SU-DHL-6 (cell line): ENCODE measurements around the gene RAB17.

Experiments
- H2AFZ ChIP-seq: fragments of 200-600 bp; sonication (generic); 2 replicates; pipeline ENCODE4 v1.6.1; 2014; ENCODE audit warnings: low read depth, mild to moderate bottlenecking, moderate library complexity, mixed read lengths, antibody characterized with exemption, low read length; ENCODE audit not compliant: severe bottlenecking
- H3F3A ChIP-seq: fragments of 200-600 bp; shearing (Covaris generic); 2 replicates; pipeline ENCODE4 v1.6.0; 2016; ENCODE audit warnings: antibody characterized with exemption, mild to moderate bottlenecking; ENCODE audit not compliant: insufficient read depth
- H3K27ac ChIP-seq: fragments of 200-600 bp; sonication (generic); 2 replicates; pipeline ENCODE4 v1.5.1; 2016; ENCODE audit warnings: low read depth, mild to moderate bottlenecking, low read length, moderate library complexity, mixed read lengths
- H3K27me3 ChIP-seq: fragments of 200-600 bp; sonication (generic), shearing (Covaris generic); 2 replicates; pipeline ENCODE4 v1.6.0; 2014; ENCODE audit warnings: mild to moderate bottlenecking, low read length
- H3K36me3 ChIP-seq: fragments of 200-600 bp; sonication (generic); 2 replicates; pipeline ENCODE4 v1.6.1; 2014; ENCODE audit warnings: mild to moderate bottlenecking, low read length, mixed read lengths
- H3K4me2 ChIP-seq: fragments of 300-600, 200-600 bp; shearing (Covaris generic), sonication (generic); 2 replicates; pipeline ENCODE4 v1.6.0; 2014; ENCODE audit warnings: low read length, low read depth, mild to moderate bottlenecking; ENCODE audit not compliant: poor library complexity, severe bottlenecking
- H3K4me3 ChIP-seq: fragments of 200-600 bp; sonication (generic); 2 replicates; pipeline ENCODE4 v1.5.1; 2014; ENCODE audit warnings: antibody characterized with exemption, low read length, mild to moderate bottlenecking, mixed read lengths; ENCODE audit not compliant: insufficient read depth, poor library complexity, severe bottlenecking
- H3K79me2 ChIP-seq: fragments of 200-600 bp; sonication (generic); 2 replicates; pipeline ENCODE4 v1.6.1; 2014; ENCODE audit warnings: mild to moderate bottlenecking, low read length, moderate library complexity; ENCODE audit not compliant: insufficient read depth
- H3K9ac ChIP-seq: fragments of 200-600 bp; sonication (generic); 2 replicates; pipeline ENCODE4 v1.7.0; 2014; ENCODE audit warnings: mild to moderate bottlenecking, low read length
- H3K9me2 ChIP-seq: fragments of 200-600 bp; sonication (generic); replicated peaks from 2 replicates; pipeline ENCODE4 v1.6.1; 2014; ENCODE audit warnings: low read length; ENCODE audit not compliant: insufficient read depth
- H3K9me3 ChIP-seq: fragments of 200-600 bp; sonication (generic); 2 replicates; pipeline ENCODE4 v1.6.1; 2014; ENCODE audit warnings: low read length, mixed read lengths; ENCODE audit not compliant: insufficient read depth
- H4K20me1 ChIP-seq: fragments of 200-600 bp; sonication (generic); 2 replicates; pipeline ENCODE4 v1.6.1; 2014; ENCODE audit warnings: low read depth, mild to moderate bottlenecking, antibody characterized with exemption, low read length, moderate library complexity, mixed read lengths
- CTCF ChIP-seq: fragments of 200-600 bp; sonication (generic); IDR thresholded peaks from one replicate; pipeline ENCODE4 v1.5.1; 2017; ENCODE audit warnings: antibody characterized with exemption, mild to moderate bottlenecking, low read length, moderate library complexity; ENCODE audit not compliant: insufficient read depth, poor library complexity, severe bottlenecking
- EZH2phosphoT487 ChIP-seq: fragments of 200-600 bp; sonication (generic), shearing (Covaris generic); conservative IDR thresholded peaks from 2 replicates; pipeline ENCODE4 v1.6.1; 2018; ENCODE audit warnings: mild to moderate bottlenecking, antibody characterized with exemption, low read length, moderate library complexity, mixed read lengths

The RAB17 gene

DNA sequence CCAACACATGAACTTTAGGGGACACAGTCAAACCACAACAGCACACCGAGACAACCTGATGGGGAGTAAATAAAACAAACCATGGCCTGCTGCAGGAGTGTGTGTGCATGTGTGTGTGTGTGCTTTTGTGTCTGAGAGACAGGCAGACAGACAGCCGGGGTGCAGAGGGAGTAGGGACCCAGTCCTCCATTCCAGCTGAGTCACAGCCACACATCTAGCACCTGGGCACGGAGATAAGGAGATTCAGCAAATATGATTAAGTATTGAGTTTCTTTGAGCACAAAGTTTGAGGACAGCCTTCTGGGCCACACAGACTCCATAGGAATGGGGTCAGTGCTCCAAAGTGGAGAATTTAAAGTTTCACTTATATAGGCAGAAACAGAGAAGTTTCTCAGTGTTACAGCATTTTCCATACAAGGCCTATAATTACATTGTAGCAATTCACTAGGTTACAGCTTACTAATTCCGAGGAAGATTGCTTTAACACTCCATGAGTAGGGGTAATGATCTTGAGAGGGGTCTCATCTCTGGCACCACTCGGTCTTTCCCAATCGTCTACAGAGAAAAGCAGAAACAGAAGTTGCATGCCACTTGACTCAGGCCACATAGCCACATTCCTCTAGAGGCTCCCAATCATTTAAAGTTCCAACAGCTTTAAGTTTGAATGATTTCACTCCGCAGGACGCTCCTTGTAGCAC, 55.0 kb downstream of the RAB17 start:
- H3K79me2 ChIP-seq = no peaks in the 10 kb centered on the region
- no peak overlapping the region for H3K4me3 ChIP-seq
- no peak overlapping the region for H2AFZ ChIP-seq
- no peaks in the 10 kb centered on the region for H3K9me3 ChIP-seq
- no peak overlapping the region for H3K27ac ChIP-seq
- H3K27me3 ChIP-seq = no peaks in the 10 kb centered on the region
- no peak for TF ChIP-seq EZH2phosphoT487
- TF ChIP-seq CTCF = no peak
- no peaks in the 10 kb centered on the region for H3F3A ChIP-seq
- no peaks in the 10 kb centered on the region for H4K20me1 ChIP-seq
- no peaks in the 10 kb centered on the region for H3K36me3 ChIP-seq
- H3K4me2 ChIP-seq = no peak overlapping the region
- H3K9ac ChIP-seq = no peak overlapping the region
- no peaks in the 10 kb centered on the region for H3K9me2 ChIP-seq

DNA sequence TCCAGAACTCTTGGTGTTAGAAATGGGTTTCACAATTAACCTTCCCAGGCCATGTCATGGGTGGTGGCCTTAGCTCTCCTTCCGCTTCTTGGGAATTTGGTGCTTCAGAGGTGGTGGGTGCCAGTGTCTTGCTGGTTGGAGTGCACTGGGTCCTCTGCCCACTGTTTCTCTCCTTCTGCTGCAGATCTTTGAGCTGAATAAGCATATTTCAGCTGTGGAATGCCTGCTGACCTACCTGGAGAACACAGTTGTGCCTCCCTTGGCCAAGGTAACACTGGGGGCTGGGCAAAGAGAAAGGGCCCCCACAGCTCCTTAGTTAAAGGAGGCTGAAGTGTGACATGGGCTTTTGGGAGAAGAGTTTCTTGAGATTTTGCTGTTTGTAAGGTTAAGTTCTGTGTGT, 56.2 kb downstream of the RAB17 start:
- H3K9ac ChIP-seq = no peak overlapping the region
- no peaks in the 10 kb centered on the region for H3K27me3 ChIP-seq
- H3K4me2 ChIP-seq = no peak overlapping the region
- no peaks in the 10 kb centered on the region for H3F3A ChIP-seq
- H3K9me2 ChIP-seq = no peaks in the 10 kb centered on the region
- no peaks in the 10 kb centered on the region for H3K9me3 ChIP-seq
- no peak overlapping the region for H3K27ac ChIP-seq
- H4K20me1 ChIP-seq = no peaks in the 10 kb centered on the region
- no peaks in the 10 kb centered on the region for H3K36me3 ChIP-seq
- H2AFZ ChIP-seq = no peak overlapping the region
- no peak for TF ChIP-seq CTCF
- no peak for TF ChIP-seq EZH2phosphoT487
- no peak overlapping the region for H3K4me3 ChIP-seq
- H3K79me2 ChIP-seq = no peaks in the 10 kb centered on the region

GRCh38 chr2:237533668-237534161, 56.8 kb downstream of the RAB17 start:
- Histone ChIP-seq H3F3A (no peaks in the 10 kb centered on the region), H3K36me3 (no peaks in the 10 kb centered on the region), H2AFZ (no peak overlapping the region), H3K79me2 (no peaks in the 10 kb centered on the region), H4K20me1 (no peaks in the 10 kb centered on the region), H3K4me2 (no peak overlapping the region), H3K4me3 (no peak overlapping the region), H3K27ac (no peak overlapping the region), H3K9me2 (no peaks in the 10 kb centered on the region), H3K9me3 (no peaks in the 10 kb centered on the region), H3K9ac (no peak overlapping the region), H3K27me3 (no peaks in the 10 kb centered on the region)
- TF ChIP-seq EZH2phosphoT487 (no peak), CTCF (no peak)
